Measurements from ENCODE around the gene FUT6. TPM values are rescaled to one million over a fixed set of nuclear protein-coding genes. Genes with fewer than 3 reads are reported as not detected.

Gene FUT6
- total RNA-seq, 1 experiment from 2014 or later = not detected

DNA sequence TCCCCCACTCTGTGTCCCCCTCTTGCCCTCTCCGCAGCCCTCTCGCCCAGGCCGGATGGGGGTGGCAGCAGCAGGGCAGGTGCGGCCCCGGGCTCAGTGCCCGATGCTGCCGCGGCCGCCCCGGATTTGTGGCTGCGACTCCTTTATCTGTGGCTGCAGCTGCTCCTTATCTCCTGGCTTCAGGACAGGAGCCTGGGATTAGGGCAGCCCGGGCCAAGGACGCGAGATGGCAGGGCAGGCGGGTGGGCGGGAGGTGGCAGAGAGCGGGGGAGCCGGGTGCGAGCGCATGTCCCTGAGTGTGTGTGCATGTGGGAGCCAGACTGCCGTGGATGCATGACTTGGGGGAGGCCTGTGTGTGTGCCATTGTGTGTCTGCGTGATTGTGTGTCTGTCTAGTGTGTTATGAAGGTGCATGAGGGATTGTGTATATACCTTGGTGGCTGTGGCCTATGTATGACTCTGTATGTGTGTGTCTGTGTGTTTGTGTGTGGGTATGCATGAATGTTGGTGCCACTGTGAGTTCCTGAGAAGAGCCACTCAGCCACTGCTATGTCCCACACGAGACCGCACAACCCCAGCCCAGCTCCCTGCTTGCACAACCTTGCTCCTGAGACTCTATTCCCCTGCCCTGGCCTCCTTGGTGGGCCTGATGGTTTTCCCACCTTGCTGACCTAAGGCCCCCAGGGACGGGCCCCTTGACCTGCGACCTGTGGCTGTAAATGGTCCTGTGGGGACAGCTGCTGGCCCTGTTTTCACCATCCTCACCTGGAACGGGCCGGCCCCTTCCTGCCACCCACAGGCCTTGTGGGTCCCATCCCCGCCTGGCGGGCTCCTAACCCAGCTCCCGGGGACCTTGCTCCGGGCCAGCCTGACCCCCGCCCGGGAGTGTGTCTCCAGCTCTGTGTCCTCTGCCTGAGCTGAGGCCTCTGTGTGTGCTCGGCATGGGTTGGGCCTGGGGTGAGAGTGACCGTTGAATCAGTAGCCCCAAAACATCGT lies 40.0 kb downstream of the FUT6 start:
- Histone ChIP-seq H3K4me3 (ENCODE audit: low read depth in 2 of 2, low read length in 2 of 2) (no peak overlapping the region), H3K27ac (ENCODE audit: low read length) (no peak overlapping the region), H3K36me3 (ENCODE audit: control insufficient read depth, insufficient read depth, low read length) (no peaks in the 10 kb centered on the region), H3K4me1 (ENCODE audit: control insufficient read depth, insufficient read depth, low read length) (peaks cover 4% of the 10 kb centered on the region), H3K9me3 (ENCODE audit: control insufficient read depth, insufficient read depth, low read depth, low read length) (no peaks in the 10 kb centered on the region), H3K27me3 (ENCODE audit: control insufficient read depth, insufficient read depth, low read length) (no peaks in the 10 kb centered on the region)
- POLR2A ChIA-PET = no interaction called here
- CTCF ChIA-PET = no interaction called here
- intact Hi-C loops (cut with micrococcal nuclease; ENCODE audit: unreplicated experiment) = loop anchor here (10.0 kb wide), 2 partner anchors 95 to 105 kb away; partner anchors contain the start of gene RPL36
- no peak for DNase-seq (ENCODE audit: low read depth, low spot score)
- no TSS peak for BruUV-seq (replicated peaks)
- in situ Hi-C loops (cut with HindIII; ENCODE audit: low pct_unique_long_range_greater_than_20kb, low sequenced_read_pairs) = no loop called here
- TF ChIP-seq SIN3A (IDR thresholded peaks at IDR 0.05; ENCODE audit: borderline replicate concordance, insufficient read depth, low read depth, low read length) (no peak), TCF7L2 (IDR thresholded peaks at IDR 0.05; ENCODE audit: low read depth, low read length) (no peak), POLR2AphosphoS5 (IDR thresholded peaks at IDR 0.05; ENCODE audit: low read depth, low read length) (no peak)
- TF ChIP-seq, protein P1, sequence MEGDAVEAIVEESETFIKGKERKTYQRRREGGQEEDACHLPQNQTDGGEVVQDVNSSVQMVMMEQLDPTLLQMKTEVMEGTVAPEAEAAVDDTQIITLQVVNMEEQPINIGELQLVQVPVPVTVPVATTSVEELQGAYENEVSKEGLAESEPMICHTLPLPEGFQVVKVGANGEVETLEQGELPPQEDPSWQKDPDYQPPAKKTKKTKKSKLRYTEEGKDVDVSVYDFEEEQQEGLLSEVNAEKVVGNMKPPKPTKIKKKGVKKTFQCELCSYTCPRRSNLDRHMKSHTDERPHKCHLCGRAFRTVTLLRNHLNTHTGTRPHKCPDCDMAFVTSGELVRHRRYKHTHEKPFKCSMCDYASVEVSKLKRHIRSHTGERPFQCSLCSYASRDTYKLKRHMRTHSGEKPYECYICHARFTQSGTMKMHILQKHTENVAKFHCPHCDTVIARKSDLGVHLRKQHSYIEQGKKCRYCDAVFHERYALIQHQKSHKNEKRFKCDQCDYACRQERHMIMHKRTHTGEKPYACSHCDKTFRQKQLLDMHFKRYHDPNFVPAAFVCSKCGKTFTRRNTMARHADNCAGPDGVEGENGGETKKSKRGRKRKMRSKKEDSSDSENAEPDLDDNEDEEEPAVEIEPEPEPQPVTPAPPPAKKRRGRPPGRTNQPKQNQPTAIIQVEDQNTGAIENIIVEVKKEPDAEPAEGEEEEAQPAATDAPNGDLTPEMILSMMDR (IDR thresholded peaks at IDR 0.05) = no peak
- TF ChIP-seq, protein P2, sequence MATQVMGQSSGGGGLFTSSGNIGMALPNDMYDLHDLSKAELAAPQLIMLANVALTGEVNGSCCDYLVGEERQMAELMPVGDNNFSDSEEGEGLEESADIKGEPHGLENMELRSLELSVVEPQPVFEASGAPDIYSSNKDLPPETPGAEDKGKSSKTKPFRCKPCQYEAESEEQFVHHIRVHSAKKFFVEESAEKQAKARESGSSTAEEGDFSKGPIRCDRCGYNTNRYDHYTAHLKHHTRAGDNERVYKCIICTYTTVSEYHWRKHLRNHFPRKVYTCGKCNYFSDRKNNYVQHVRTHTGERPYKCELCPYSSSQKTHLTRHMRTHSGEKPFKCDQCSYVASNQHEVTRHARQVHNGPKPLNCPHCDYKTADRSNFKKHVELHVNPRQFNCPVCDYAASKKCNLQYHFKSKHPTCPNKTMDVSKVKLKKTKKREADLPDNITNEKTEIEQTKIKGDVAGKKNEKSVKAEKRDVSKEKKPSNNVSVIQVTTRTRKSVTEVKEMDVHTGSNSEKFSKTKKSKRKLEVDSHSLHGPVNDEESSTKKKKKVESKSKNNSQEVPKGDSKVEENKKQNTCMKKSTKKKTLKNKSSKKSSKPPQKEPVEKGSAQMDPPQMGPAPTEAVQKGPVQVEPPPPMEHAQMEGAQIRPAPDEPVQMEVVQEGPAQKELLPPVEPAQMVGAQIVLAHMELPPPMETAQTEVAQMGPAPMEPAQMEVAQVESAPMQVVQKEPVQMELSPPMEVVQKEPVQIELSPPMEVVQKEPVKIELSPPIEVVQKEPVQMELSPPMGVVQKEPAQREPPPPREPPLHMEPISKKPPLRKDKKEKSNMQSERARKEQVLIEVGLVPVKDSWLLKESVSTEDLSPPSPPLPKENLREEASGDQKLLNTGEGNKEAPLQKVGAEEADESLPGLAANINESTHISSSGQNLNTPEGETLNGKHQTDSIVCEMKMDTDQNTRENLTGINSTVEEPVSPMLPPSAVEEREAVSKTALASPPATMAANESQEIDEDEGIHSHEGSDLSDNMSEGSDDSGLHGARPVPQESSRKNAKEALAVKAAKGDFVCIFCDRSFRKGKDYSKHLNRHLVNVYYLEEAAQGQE (IDR thresholded peaks at IDR 0.05; ENCODE audit: insufficient read depth in 1 of 2, low read depth in 2 of 2, low read length in 1 of 2) = no peak
- no peak for ATAC-seq

DNA sequence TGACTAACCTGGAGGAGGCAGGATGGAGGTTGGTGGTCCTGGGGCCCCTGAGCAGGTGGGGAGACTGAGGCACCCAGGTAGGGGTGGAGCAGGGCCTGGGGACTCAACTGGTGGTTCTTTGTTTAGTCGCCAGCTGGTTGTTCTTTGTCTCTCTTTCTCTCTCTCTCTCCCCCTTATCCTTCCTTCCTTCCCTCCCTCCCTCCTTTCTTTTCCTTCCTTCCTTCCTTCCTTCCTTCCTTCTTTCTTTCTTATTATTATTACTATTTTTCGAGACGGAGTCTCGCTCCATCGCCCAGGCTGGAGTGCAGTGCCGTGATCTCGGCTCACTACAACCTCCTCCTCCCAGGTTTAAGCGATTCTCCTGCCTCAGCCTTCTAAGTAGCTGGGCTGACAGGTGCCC lies 41.3 kb downstream of the FUT6 start:
- Histone ChIP-seq H3K9me3 (ENCODE audit: control insufficient read depth, insufficient read depth, low read depth, low read length) (no peaks in the 10 kb centered on the region), H3K27ac (ENCODE audit: low read length) (no peak overlapping the region), H3K4me1 (ENCODE audit: control insufficient read depth, insufficient read depth, low read length) (no peaks in the 10 kb centered on the region), H3K27me3 (ENCODE audit: control insufficient read depth, insufficient read depth, low read length) (no peaks in the 10 kb centered on the region), H3K36me3 (ENCODE audit: control insufficient read depth, insufficient read depth, low read length) (no peaks in the 10 kb centered on the region), H3K4me3 (ENCODE audit: low read depth in 2 of 2, low read length in 2 of 2) (no peak overlapping the region)
- DNase-seq (ENCODE audit: low read depth, low spot score) (no peak), ATAC-seq (no peak)
- no TSS peak for BruUV-seq (replicated peaks)
- in situ Hi-C loops (cut with HindIII; ENCODE audit: low pct_unique_long_range_greater_than_20kb, low sequenced_read_pairs) = no loop called here
- CTCF ChIA-PET = no interaction called here
- no peak for TF ChIP-seq POLR2AphosphoS5 (IDR thresholded peaks at IDR 0.05; ENCODE audit: low read depth, low read length)
- TF ChIP-seq SIN3A (IDR thresholded peaks at IDR 0.05; ENCODE audit: borderline replicate concordance, insufficient read depth, low read depth, low read length) = no peak
- TF ChIP-seq, protein P1 (IDR thresholded peaks at IDR 0.05) = no peak
- no peak for TF ChIP-seq TCF7L2 (IDR thresholded peaks at IDR 0.05; ENCODE audit: low read depth, low read length)
- TF ChIP-seq, protein P2 (IDR thresholded peaks at IDR 0.05; ENCODE audit: insufficient read depth in 1 of 2, low read depth in 2 of 2, low read length in 1 of 2) = no peak
- POLR2A ChIA-PET = no interaction called here
- intact Hi-C loops (cut with micrococcal nuclease; ENCODE audit: unreplicated experiment) = loop anchor here (10.0 kb wide), 1 partner anchor 103 kb away; the partner anchor contains the start of gene RPL36
